Esophagus muscularis mucosa (tissue), 3 donors: Measurements from ENCODE around the gene UBAC1.

Experiments
- CTCF ChIP-seq, 3 experiments: fragments of 200-600 bp in 2 of 3; fragments of 450-650 bp in 1 of 3; sonication (generic) in 2 of 3; IDR thresholded peaks; one replicate each; pipeline ENCODE4 v1.5.1; 2017 to 2019; ENCODE audit warnings: antibody characterized with exemption in 3 of 3, mild to moderate bottlenecking in 2 of 3, moderate library complexity in 1 of 3
- POLR2A ChIP-seq: fragments of 450-650 bp; IDR thresholded peaks from one replicate; pipeline ENCODE4 v1.6.1; 2017; ENCODE audit warnings: antibody characterized with exemption, moderate library complexity, mild to moderate bottlenecking, low read depth
- POLR2AphosphoS5 ChIP-seq, 2 donors: sonication (generic); formaldehyde crosslinking; IDR thresholded peaks; one replicate each; pipeline ENCODE4 v1.6.1; 2017; ENCODE audit warnings: antibody characterized with exemption in 2 of 2

GRCh38 chr9:135958485-135958884 is 2.7 kb downstream of the UBAC1 start:
- no peak for TF ChIP-seq CTCF (IDR thresholded peaks at IDR 0.05)
- TF ChIP-seq POLR2A = no peak
- peak in 1 of 2 donors; percentile 6 for TF ChIP-seq POLR2AphosphoS5 (IDR thresholded peaks at IDR 0.05)
